Progenitor cell of endocrine pancreas (in vitro differentiated cells): Measurements from ENCODE around the gene MAP3K14. TPM values are rescaled to one million over a fixed set of nuclear protein-coding genes. Genes with fewer than 3 reads are reported as not detected.

Experiments used
- DNase-seq: peaks from one replicate; pipeline ENCODE4 v3.0.0; 2021; ENCODE audit warnings: low spot score; ENCODE audit not compliant: unreplicated experiment
- H3K27ac Mint-ChIP-seq: 2 replicates; pipeline ENCODE4 v1.8.0; 2021; ENCODE audit warnings: mild to moderate bottlenecking, moderate library complexity, mixed read lengths
- H3K27me3 Mint-ChIP-seq: 2 replicates; pipeline ENCODE4 v1.8.0; 2021; ENCODE audit warnings: mixed read lengths
- H3K36me3 Mint-ChIP-seq: 2 replicates; pipeline ENCODE4 v1.8.0; 2022; ENCODE audit warnings: mixed read lengths; ENCODE audit not compliant: insufficient read depth
- H3K4me1 Mint-ChIP-seq: 2 replicates; pipeline ENCODE4 v1.8.0; 2021; ENCODE audit warnings: low read depth, mixed read lengths
- H3K4me3 Mint-ChIP-seq: 2 replicates; pipeline ENCODE4 v1.8.0; 2021; ENCODE audit warnings: low read depth, mild to moderate bottlenecking, moderate library complexity, mixed read lengths
- H3K9me3 Mint-ChIP-seq: 2 replicates; pipeline ENCODE4 v1.8.0; 2021; ENCODE audit warnings: low read depth, mixed read lengths
- CTCF ChIP-seq: fragments of 200-600 bp; sonication (generic); IDR thresholded peaks from one replicate; pipeline ENCODE4 v1.5.0; 2021; ENCODE audit warnings: antibody characterized with exemption, mild to moderate bottlenecking; ENCODE audit not compliant: unreplicated experiment
- total RNA-seq: library from RNA; stranded (reverse); gene quantifications from 2 replicates; pipeline ENCODE4 v1.2.1, GENCODE V29; 2021

MAP3K14 gene
- total RNA-seq, 1 donor from 2014 or later = 7.8 TPM

- H3K36me3 Mint-ChIP-seq = peaks cover 4% of the 10 kb centered on the region
- no peak overlapping the region for H3K27ac Mint-ChIP-seq
- TF ChIP-seq CTCF = no peak
- no peaks in the 10 kb centered on the region for H3K9me3 Mint-ChIP-seq
- H3K27me3 Mint-ChIP-seq = no peaks in the 10 kb centered on the region
- no peak for DNase-seq
- H3K4me3 Mint-ChIP-seq = no peak overlapping the region
- H3K4me1 Mint-ChIP-seq = peaks cover 6% of the 10 kb centered on the region
Measured at GRCh38 chr17:45294506-45294905, 22.3 kb downstream of the MAP3K14 start.

GRCh38 chr17:45293413-45294211 is 23.2 kb downstream of the MAP3K14 start:
- Mint-ChIP-seq H3K36me3 (peaks cover 2% of the 10 kb centered on the region), H3K9me3 (no peaks in the 10 kb centered on the region), H3K4me1 (peaks cover 4% of the 10 kb centered on the region), H3K27me3 (no peaks in the 10 kb centered on the region), H3K27ac (no peak overlapping the region), H3K4me3 (no peak overlapping the region)
- no peak for TF ChIP-seq CTCF
- no peak for DNase-seq

GRCh38 chr17:45292696-45293412 is 24.0 kb downstream of the MAP3K14 start:
- peaks cover 2% of the 10 kb centered on the region for H3K36me3 Mint-ChIP-seq
- H3K9me3 Mint-ChIP-seq = no peaks in the 10 kb centered on the region
- no peaks in the 10 kb centered on the region for H3K27me3 Mint-ChIP-seq
- peaks cover 4% of the 10 kb centered on the region for H3K4me1 Mint-ChIP-seq
- H3K4me3 Mint-ChIP-seq = no peak overlapping the region
- H3K27ac Mint-ChIP-seq = no peak overlapping the region
- TF ChIP-seq CTCF = no peak
- no peak for DNase-seq

GRCh38 chr17:45291171-45291805 is 25.5 kb downstream of the MAP3K14 start:
- no peak overlapping the region for H3K27ac Mint-ChIP-seq
- H3K4me1 Mint-ChIP-seq = peaks cover 4% of the 10 kb centered on the region
- no peak for DNase-seq
- H3K27me3 Mint-ChIP-seq = no peaks in the 10 kb centered on the region
- H3K9me3 Mint-ChIP-seq = no peaks in the 10 kb centered on the region
- no peak for TF ChIP-seq CTCF
- H3K36me3 Mint-ChIP-seq = peaks cover 4% of the 10 kb centered on the region
- no peak overlapping the region for H3K4me3 Mint-ChIP-seq

GRCh38 chr17:45290269-45290765 is 26.5 kb downstream of the MAP3K14 start:
- no peak for TF ChIP-seq CTCF
- no peak for DNase-seq
- Mint-ChIP-seq H3K27ac (no peak overlapping the region), H3K4me1 (peaks cover 4% of the 10 kb centered on the region), H3K36me3 (peaks cover 7% of the 10 kb centered on the region), H3K4me3 (no peak overlapping the region), H3K9me3 (no peaks in the 10 kb centered on the region), H3K27me3 (no peaks in the 10 kb centered on the region)
